ENCODE results near the gene EPHB2.

GRCh38 chr1:22786719-22787489, 76.3 kb downstream of the EPHB2 start:
- TF ChIP-seq CTCF (IDR thresholded peaks at IDR 0.05) = no peak
- no peak for TF ChIP-seq POLR2A (IDR thresholded peaks at IDR 0.05)
